HepG2 (cell line): ENCODE data around the gene FAM219B. TPM values are rescaled to one million over a fixed set of nuclear protein-coding genes. Genes with fewer than 3 reads are reported as not detected.

ENCODE experiments used
- ARID4A ChIP-seq: sonication (generic); formaldehyde crosslinking; IDR thresholded peaks from 2 replicates; pipeline ENCODE4 v1.5.0; 2020; ENCODE audit warnings: mild to moderate bottlenecking, missing genetic modification reagents, borderline replicate concordance
- CENPT ChIP-seq: sonication (generic); formaldehyde crosslinking; IDR thresholded peaks from 2 replicates; pipeline ENCODE4 v1.8.0; 2022; ENCODE audit warnings: low read depth, mild to moderate bottlenecking, moderate library complexity, missing genetic modification reagents
- GATA4 ChIP-seq: sonication (generic); IDR thresholded peaks from 2 replicates; pipeline ENCODE4 v1.6.1; 2016; ENCODE audit warnings: antibody characterized with exemption, low read depth, borderline replicate concordance
- GFI1 ChIP-seq: sonication (generic); formaldehyde crosslinking; IDR thresholded peaks from 2 replicates; pipeline ENCODE4 v1.5.0; 2020; ENCODE audit warnings: missing genetic modification reagents, mild to moderate bottlenecking, borderline replicate concordance
- HNRNPUL1 ChIP-seq: fragments of 200-400 bp; formaldehyde crosslinking; IDR thresholded peaks from 2 replicates; pipeline ENCODE4 v1.6.1; 2017; ENCODE audit warnings: low read depth, mild to moderate bottlenecking, low read length, moderate library complexity
- HOXA9 ChIP-seq: sonication (generic); formaldehyde crosslinking; IDR thresholded peaks from 2 replicates; pipeline ENCODE4 v1.8.1; 2022; ENCODE audit warnings: missing genetic modification reagents, mild to moderate bottlenecking, moderate library complexity, borderline replicate concordance
- MATR3 ChIP-seq: sonication (generic); formaldehyde crosslinking; IDR thresholded peaks from 2 replicates; pipeline ENCODE4 v1.4.0; 2020; ENCODE audit warnings: missing genetic modification reagents
- NR3C1 ChIP-seq: sonication (generic); formaldehyde crosslinking; IDR thresholded peaks from 2 replicates; pipeline ENCODE4 v1.4.0; 2020; ENCODE audit warnings: missing genetic modification reagents
- POLR2A ChIP-seq, 2 experiments: IDR thresholded peaks; 2 replicates each; pipeline ENCODE4 v1.6.1; 2011; ENCODE audit warnings: low read depth in 2 of 2, low read length in 2 of 2, mild to moderate bottlenecking in 1 of 2, moderate library complexity in 1 of 2; ENCODE audit not compliant: insufficient read depth in 1 of 2
- THAP11 ChIP-seq: IDR thresholded peaks from 2 replicates; pipeline ENCODE4 v1.6.1; 2016; ENCODE audit warnings: missing biosample characterization, missing genetic modification reagents
- ZFP1 ChIP-seq: IDR thresholded peaks from 2 replicates; pipeline ENCODE4 v1.6.1; 2016
- ZFX ChIP-seq: sonication (generic); formaldehyde crosslinking; IDR thresholded peaks from 2 replicates; pipeline ENCODE4 v1.4.0; 2020; ENCODE audit warnings: mild to moderate bottlenecking, low read depth, missing genetic modification reagents, moderate library complexity
- ZNF20 ChIP-seq: sonication (generic); formaldehyde crosslinking; IDR thresholded peaks from 2 replicates; pipeline ENCODE4 v1.4.0; 2020; ENCODE audit warnings: mild to moderate bottlenecking, moderate library complexity, missing genetic modification reagents
- ZNF264 ChIP-seq: sonication (generic); formaldehyde crosslinking; IDR thresholded peaks from 2 replicates; pipeline ENCODE4 v1.4.0; 2020; ENCODE audit warnings: missing genetic modification reagents
- ZNF441 ChIP-seq: sonication (generic); formaldehyde crosslinking; IDR thresholded peaks from 2 replicates; pipeline ENCODE4 v1.7.0; 2021; ENCODE audit warnings: missing genetic modification reagents, borderline replicate concordance
- ZNF530 ChIP-seq: sonication (generic); formaldehyde crosslinking; IDR thresholded peaks from 2 replicates; pipeline ENCODE4 v1.5.0; 2020; ENCODE audit warnings: low read depth, mild to moderate bottlenecking, missing genetic modification reagents
- ZNF674 ChIP-seq: sonication (generic); formaldehyde crosslinking; IDR thresholded peaks from 2 replicates; pipeline ENCODE4 v1.5.0; 2020; ENCODE audit warnings: low read depth, mild to moderate bottlenecking, missing genetic modification reagents
- ZNF749 ChIP-seq: sonication (generic); formaldehyde crosslinking; IDR thresholded peaks from 2 replicates; pipeline ENCODE4 v1.8.0; 2022; ENCODE audit warnings: mild to moderate bottlenecking, missing genetic modification reagents, moderate library complexity, borderline replicate concordance
- ZNF83 ChIP-seq: sonication (generic); formaldehyde crosslinking; IDR thresholded peaks from 2 replicates; pipeline ENCODE4 v1.4.0; 2020; ENCODE audit warnings: missing genetic modification reagents, mild to moderate bottlenecking, borderline replicate concordance
- ZZZ3 ChIP-seq: sonication (generic); formaldehyde crosslinking; IDR thresholded peaks from 2 replicates; pipeline ENCODE4 v1.4.0; 2020; ENCODE audit warnings: missing genetic modification reagents, mild to moderate bottlenecking, borderline replicate concordance
- polyA plus RNA-seq, 8 experiments: library from polyadenylated mRNA; depleted of rRNA in 3 of 8; stranded (reverse) in 7 of 8; unstranded in 1 of 8; fragments of >200 nt; fragmentation: Illumina TruSeq in 4 of 8; extraction: Trizol in 4 of 8; gene quantifications; 2 replicates each; pipeline versions ENCODE4 v1.2.1 to v1.2.3, GENCODE V29; 2011 to 2016; ENCODE audit warnings: low read depth in 4 of 8, missing spikeins in 1 of 8, mixed read lengths in 1 of 8; ENCODE audit not compliant: insufficient read depth in 1 of 8
- total RNA-seq, 5 experiments: library from RNA; depleted of rRNA; stranded (reverse); fragments of >200 nt; fragmentation: Illumina TruSeq; extraction: Trizol; gene quantifications; 2 replicates each; pipeline ENCODE4 v1.2.3, GENCODE V29; 2016; ENCODE audit warnings: low read depth in 1 of 5
- TF ChIP-seq, protein P1 (sequence below): sonication (generic); formaldehyde crosslinking; IDR thresholded peaks from 2 replicates; pipeline ENCODE4 v1.8.0; 2022; ENCODE audit warnings: mild to moderate bottlenecking, missing genetic modification reagents, borderline replicate concordance
- TF ChIP-seq, protein P2 (sequence below): sonication (generic); formaldehyde crosslinking; IDR thresholded peaks from 2 replicates; pipeline ENCODE4 v1.4.0; 2020; ENCODE audit warnings: mild to moderate bottlenecking, missing genetic modification reagents

The FAM219B gene
- total and polyA plus RNA-seq, 2 of the 13 experiments (the other 11 are each of a cell fraction or from before 2014, with no cell fraction given) = 36.6 to 50.2 TPM

DNA sequence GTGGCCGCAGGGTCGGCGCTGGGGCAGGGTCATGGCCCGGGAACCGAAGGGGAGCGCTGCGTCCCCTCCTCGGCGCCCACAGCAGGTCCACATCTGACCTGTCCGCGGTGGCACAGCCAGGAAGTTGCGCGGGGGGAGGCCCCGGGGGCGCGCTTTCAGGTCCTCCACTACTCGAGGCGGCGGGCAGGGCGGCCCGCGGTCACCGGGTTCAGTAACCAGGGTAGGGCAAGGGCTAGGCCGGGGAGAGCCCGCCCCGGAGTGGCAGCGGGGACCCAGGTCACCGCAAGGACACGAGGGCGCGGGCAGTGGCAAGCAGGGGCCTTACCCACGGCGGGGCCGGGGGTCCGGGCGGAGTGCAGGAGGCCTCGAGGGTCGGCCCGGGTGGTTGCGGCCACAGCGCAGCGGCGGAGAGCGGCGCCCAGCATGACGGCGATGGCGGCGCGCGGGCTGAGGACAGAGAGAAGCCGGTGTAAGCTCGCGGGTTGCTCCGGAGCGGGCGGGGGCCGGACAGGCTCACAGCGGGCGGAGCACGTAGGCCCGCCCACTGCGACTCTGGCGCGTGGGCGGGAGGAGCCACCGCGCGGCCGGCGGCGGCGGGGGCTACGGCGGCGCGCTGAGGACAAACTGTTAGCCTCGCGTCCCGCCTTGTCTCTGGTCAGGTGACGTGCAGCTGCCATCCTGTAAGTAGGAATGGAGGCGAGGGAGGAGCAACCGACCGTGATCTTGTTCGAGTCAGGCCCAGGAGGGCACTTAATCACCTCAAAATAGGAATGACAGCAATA lies 31.1 kb upstream of the FAM219B start, which contains the start of gene COX5A (continued):
- no peak for TF ChIP-seq GFI1 (CRISPR knock-in tag)
- TF ChIP-seq ZFX (CRISPR knock-in tag) = peak; percentile 99
- peak; percentile 76; the same call in 1 of the 2 replicates for TF ChIP-seq ZZZ3
- TF ChIP-seq HNRNPUL1 = no peak
- no peak for TF ChIP-seq ZNF530 (CRISPR knock-in tag)
- peak; percentile 87 for TF ChIP-seq THAP11 (CRISPR knock-in tag)
- TF ChIP-seq ZNF83 (CRISPR knock-in tag) = no peak
- TF ChIP-seq GATA4 = peak; percentile 67; the same call in 1 of the 2 replicates
- TF ChIP-seq ZNF749 (CRISPR knock-in tag) = peak; percentile 65; the same call in 1 of the 2 replicates
- TF ChIP-seq ZNF20 (CRISPR knock-in tag) = no peak
- TF ChIP-seq ZNF674 = no peak
- TF ChIP-seq ZNF441 = 0 out of 2 replicates have a peak, but pooled peaks have one; percentile 43
- TF ChIP-seq, protein P1, sequence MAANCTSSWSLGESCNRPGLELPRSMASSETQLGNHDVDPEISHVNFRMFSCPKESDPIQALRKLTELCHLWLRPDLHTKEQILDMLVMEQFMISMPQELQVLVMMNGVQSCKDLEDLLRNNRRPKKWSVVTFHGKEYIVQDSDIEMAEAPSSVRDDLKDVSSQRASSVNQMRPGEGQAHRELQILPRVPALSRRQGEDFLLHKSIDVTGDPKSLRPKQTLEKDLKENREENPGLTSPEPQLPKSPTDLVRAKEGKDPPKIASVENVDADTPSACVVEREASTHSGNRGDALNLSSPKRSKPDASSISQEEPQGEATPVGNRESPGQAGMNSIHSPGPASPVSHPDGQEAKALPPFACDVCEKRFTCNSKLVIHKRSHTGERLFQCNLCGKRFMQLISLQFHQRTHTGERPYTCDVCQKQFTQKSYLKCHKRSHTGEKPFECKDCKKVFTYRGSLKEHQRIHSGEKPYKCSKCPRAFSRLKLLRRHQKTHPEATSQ = peak; percentile 91
- TF ChIP-seq, protein P2, sequence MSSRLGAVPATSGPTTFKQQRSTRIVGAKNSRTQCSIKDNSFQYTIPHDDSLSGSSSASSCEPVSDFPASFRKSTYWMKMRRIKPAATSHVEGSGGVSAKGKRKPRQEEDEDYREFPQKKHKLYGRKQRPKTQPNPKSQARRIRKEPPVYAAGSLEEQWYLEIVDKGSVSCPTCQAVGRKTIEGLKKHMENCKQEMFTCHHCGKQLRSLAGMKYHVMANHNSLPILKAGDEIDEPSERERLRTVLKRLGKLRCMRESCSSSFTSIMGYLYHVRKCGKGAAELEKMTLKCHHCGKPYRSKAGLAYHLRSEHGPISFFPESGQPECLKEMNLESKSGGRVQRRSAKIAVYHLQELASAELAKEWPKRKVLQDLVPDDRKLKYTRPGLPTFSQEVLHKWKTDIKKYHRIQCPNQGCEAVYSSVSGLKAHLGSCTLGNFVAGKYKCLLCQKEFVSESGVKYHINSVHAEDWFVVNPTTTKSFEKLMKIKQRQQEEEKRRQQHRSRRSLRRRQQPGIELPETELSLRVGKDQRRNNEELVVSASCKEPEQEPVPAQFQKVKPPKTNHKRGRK (CRISPR knock-in tag) = no peak
- no peak; the same call in 1 of the 2 replicates for TF ChIP-seq ZNF264 (CRISPR knock-in tag)
- TF ChIP-seq CENPT (CRISPR knock-in tag) = peak; percentile 33
- TF ChIP-seq NR3C1 (CRISPR knock-in tag) = no peak
- peak; percentile 79 to 95 for TF ChIP-seq POLR2A (IDR thresholded peaks at IDR 0.05; ENCODE audit: insufficient read depth in 1 of 2, low read depth in 2 of 2, low read length in 2 of 2)
- TF ChIP-seq MATR3 = no peak
- no peak for TF ChIP-seq HOXA9 (CRISPR knock-in tag)
- TF ChIP-seq ARID4A (CRISPR knock-in tag) = peak; percentile 97
- no peak for TF ChIP-seq ZFP1 (CRISPR knock-in tag)
